Neural cell (in vitro differentiated cells): ENCODE measurements around the gene COQ10B. TPM values are rescaled to one million over a fixed set of nuclear protein-coding genes. Genes with fewer than 3 reads are reported as not detected.

ENCODE experiments used
- H2AFZ ChIP-seq: fragments of 200-600, 300-800 bp; sonication (generic), shearing (Covaris generic); 2 replicates; pipeline ENCODE4 v1.6.0; 2014; ENCODE audit warnings: low read depth, mild to moderate bottlenecking, antibody characterized with exemption, low read length, moderate library complexity
- H3F3A ChIP-seq: fragments of 200-600 bp; shearing (Covaris generic); 2 replicates; pipeline ENCODE4 v1.6.1; 2016; ENCODE audit warnings: mild to moderate bottlenecking, moderate library complexity, mixed read lengths, antibody characterized with exemption, low read length; ENCODE audit not compliant: insufficient read depth, poor library complexity, severe bottlenecking
- H3K27ac ChIP-seq: fragments of 200-600, 300-800 bp; sonication (generic), shearing (Covaris generic); 2 replicates; pipeline ENCODE4 v1.5.1; 2014; ENCODE audit warnings: mild to moderate bottlenecking, low read length, moderate library complexity
- H3K27me3 ChIP-seq: fragments of 300-800, 200-600 bp; sonication (generic), shearing (Covaris generic); 2 replicates; pipeline ENCODE4 v1.6.0; 2014; ENCODE audit warnings: mild to moderate bottlenecking, low read depth, low read length, moderate library complexity; ENCODE audit not compliant: insufficient read depth
- H3K36me3 ChIP-seq: fragments of 300-800, 200-600 bp; sonication (generic), shearing (Covaris generic); 2 replicates; pipeline ENCODE4 v1.5.1; 2014; ENCODE audit warnings: mild to moderate bottlenecking, antibody characterized with exemption, low read length, moderate library complexity; ENCODE audit not compliant: insufficient read depth
- H3K4me2 ChIP-seq: fragments of 300-800, 200-600 bp; sonication (generic), shearing (Covaris generic); 2 replicates; pipeline ENCODE4 v1.6.0; 2014; ENCODE audit warnings: mild to moderate bottlenecking, low read length
- H3K4me3 ChIP-seq: fragments of 300-800, 200-600 bp; sonication (generic), shearing (Covaris generic); 2 replicates; pipeline ENCODE4 v1.5.1; 2014; ENCODE audit warnings: mild to moderate bottlenecking, low read length, moderate library complexity
- H3K79me2 ChIP-seq: fragments of 200-600 bp; shearing (Covaris generic); replicated peaks from 2 replicates; pipeline ENCODE4 v1.6.0; 2014; ENCODE audit warnings: mild to moderate bottlenecking, low read length, moderate library complexity; ENCODE audit not compliant: insufficient read depth
- H3K9ac ChIP-seq: fragments of 300-800, 200-600 bp; sonication (generic), shearing (Covaris generic); 2 replicates; pipeline ENCODE4 v1.6.1; 2016; ENCODE audit warnings: mild to moderate bottlenecking, low read length, mixed read lengths
- H3K9me2 ChIP-seq: fragments of 200-600 bp; shearing (Covaris generic); 2 replicates; pipeline ENCODE4 v1.6.1; 2016; ENCODE audit warnings: mild to moderate bottlenecking, low read length, mixed read lengths; ENCODE audit not compliant: insufficient read depth
- H3K9me3 ChIP-seq: fragments of 200-600, 300-800 bp; sonication (generic), shearing (Covaris generic); 2 replicates; pipeline ENCODE4 v1.6.1; 2016; ENCODE audit warnings: mild to moderate bottlenecking, mixed run types, low read length, moderate library complexity, mixed read lengths
- H4K20me1 ChIP-seq: fragments of 200-600 bp; shearing (Covaris generic); 2 replicates; pipeline ENCODE4 v1.6.1; 2016; ENCODE audit warnings: mild to moderate bottlenecking, mixed run types; ENCODE audit not compliant: insufficient read depth
- EP300 ChIP-seq: fragments of 450-650 bp; conservative IDR thresholded peaks from 2 replicates; pipeline ENCODE4 v1.6.1; 2014; ENCODE audit warnings: antibody characterized with exemption, mild to moderate bottlenecking, moderate library complexity; ENCODE audit not compliant: poor library complexity, severe bottlenecking
- EZH2 ChIP-seq: fragments of 200-600, 300-800 bp; shearing (Covaris generic), sonication (generic); IDR thresholded peaks from 2 replicates; pipeline ENCODE4 v1.6.1; 2014; ENCODE audit warnings: antibody characterized with exemption, low read length, borderline replicate concordance, mild to moderate bottlenecking; ENCODE audit not compliant: insufficient read depth, poor library complexity, severe bottlenecking
- MXI1 ChIP-seq: fragments of 450-650 bp; conservative IDR thresholded peaks from 2 replicates; pipeline ENCODE4 v1.6.1; 2014; ENCODE audit warnings: antibody characterized with exemption, mild to moderate bottlenecking; ENCODE audit not compliant: poor library complexity, severe bottlenecking
- POLR2AphosphoS5 ChIP-seq: IDR thresholded peaks from 2 replicates; pipeline ENCODE4 v1.6.1; 2012
- RAD21 ChIP-seq: fragments of 450-650 bp; conservative IDR thresholded peaks from 2 replicates; pipeline ENCODE4 v1.6.1; 2014; ENCODE audit warnings: antibody characterized with exemption, mild to moderate bottlenecking, moderate library complexity
- SMC3 ChIP-seq: fragments of 450-650 bp; conservative IDR thresholded peaks from 2 replicates; pipeline ENCODE4 v1.6.1; 2014; ENCODE audit warnings: antibody characterized with exemption, mild to moderate bottlenecking, moderate library complexity; ENCODE audit not compliant: poor library complexity
- TAF1 ChIP-seq: IDR thresholded peaks from 2 replicates; pipeline ENCODE4 v1.6.1; 2012; ENCODE audit warnings: low read depth
- polyA plus RNA-seq: library from polyadenylated mRNA; depleted of rRNA; stranded (reverse); fragments of >200 nt; gene quantifications from 2 replicates; pipeline ENCODE4 v1.2.3, GENCODE V29; 2014
- TF ChIP-seq, protein P1 (sequence below): fragments of 450-650 bp; IDR thresholded peaks from 2 replicates; pipeline ENCODE4 v1.5.1; 2014; ENCODE audit warnings: antibody characterized with exemption, mild to moderate bottlenecking, moderate library complexity; ENCODE audit not compliant: poor library complexity, severe bottlenecking
- TF ChIP-seq, protein P2 (sequence below): IDR thresholded peaks from 2 replicates; pipeline ENCODE4 v1.6.1; 2012; ENCODE audit warnings: borderline replicate concordance

Gene COQ10B
- polyA plus RNA-seq, 1 donor from 2014 or later, result 28.4 TPM

DNA sequence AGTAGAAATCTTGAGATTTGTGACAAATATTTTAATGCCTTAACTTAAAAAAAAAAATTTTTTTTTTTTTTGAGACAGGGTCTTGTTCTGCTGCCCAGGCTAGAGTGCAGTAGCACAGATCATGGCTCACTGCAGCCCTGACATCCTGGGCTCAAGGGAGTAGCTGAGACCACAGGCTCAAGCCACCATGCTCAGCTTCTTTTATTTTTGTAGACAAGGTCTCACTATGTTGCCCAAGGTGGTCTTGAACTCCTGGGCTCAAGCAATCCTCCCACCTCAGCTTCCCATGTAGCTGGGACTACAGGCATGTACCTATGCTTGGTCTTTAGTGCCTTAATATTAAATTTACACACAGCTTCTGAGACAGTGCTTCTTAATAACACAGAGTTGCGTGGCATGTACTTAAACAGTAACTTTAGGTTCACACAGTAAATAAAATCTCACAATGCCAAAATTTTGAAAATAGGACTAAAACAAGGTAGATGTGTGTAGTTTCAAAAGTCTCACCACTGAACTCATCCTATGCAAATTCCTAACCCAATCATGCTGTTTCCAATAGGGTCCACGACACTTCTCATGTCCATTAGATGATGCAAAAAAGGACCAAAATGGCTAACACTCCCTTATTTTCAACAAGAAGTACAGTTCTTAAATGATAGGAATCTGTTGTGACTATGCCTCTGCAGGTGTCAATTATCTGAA lies 42.2 kb downstream of the COQ10B start:
- H3K79me2 ChIP-seq, result peaks cover 31% of the 10 kb centered on the region
- H3K27me3 ChIP-seq, result no peaks in the 10 kb centered on the region
- H3K9me3 ChIP-seq, result no peaks in the 10 kb centered on the region
- H3K9ac ChIP-seq, result no peak overlapping the region
- H3K36me3 ChIP-seq, result peaks cover 6% of the 10 kb centered on the region
- no peaks in the 10 kb centered on the region for H3K9me2 ChIP-seq
- no peaks in the 10 kb centered on the region for H3F3A ChIP-seq
- peak overlapping the region; percentile 96 for H3K4me3 ChIP-seq
- no peak overlapping the region for H3K27ac ChIP-seq
- no peak overlapping the region for H3K4me2 ChIP-seq
- TF ChIP-seq POLR2AphosphoS5 (no peak), RAD21 (no peak), EZH2 (no peak)
- no peaks in the 10 kb centered on the region for H4K20me1 ChIP-seq
- H2AFZ ChIP-seq, result no peak overlapping the region

GRCh38 chr2:197496695-197497094 lies 43.3 kb downstream of the COQ10B start:
- Histone ChIP-seq H3K4me2 (no peak overlapping the region), H4K20me1 (no peaks in the 10 kb centered on the region), H3K27me3 (no peaks in the 10 kb centered on the region), H3K4me3 (peak overlapping the region; percentile 96), H3K9ac (no peak overlapping the region), H3K27ac (no peak overlapping the region), H3K79me2 (peaks cover 36% of the 10 kb centered on the region), H3K36me3 (peaks cover 6% of the 10 kb centered on the region), H3F3A (no peaks in the 10 kb centered on the region), H2AFZ (no peak overlapping the region), H3K9me3 (no peaks in the 10 kb centered on the region), H3K9me2 (no peaks in the 10 kb centered on the region)
- TF ChIP-seq TAF1 (no peak), EP300 (no peak), SMC3 (no peak), EZH2 (no peak), MXI1 (no peak), RAD21 (no peak), POLR2AphosphoS5 (no peak)
- TF ChIP-seq, protein P1, sequence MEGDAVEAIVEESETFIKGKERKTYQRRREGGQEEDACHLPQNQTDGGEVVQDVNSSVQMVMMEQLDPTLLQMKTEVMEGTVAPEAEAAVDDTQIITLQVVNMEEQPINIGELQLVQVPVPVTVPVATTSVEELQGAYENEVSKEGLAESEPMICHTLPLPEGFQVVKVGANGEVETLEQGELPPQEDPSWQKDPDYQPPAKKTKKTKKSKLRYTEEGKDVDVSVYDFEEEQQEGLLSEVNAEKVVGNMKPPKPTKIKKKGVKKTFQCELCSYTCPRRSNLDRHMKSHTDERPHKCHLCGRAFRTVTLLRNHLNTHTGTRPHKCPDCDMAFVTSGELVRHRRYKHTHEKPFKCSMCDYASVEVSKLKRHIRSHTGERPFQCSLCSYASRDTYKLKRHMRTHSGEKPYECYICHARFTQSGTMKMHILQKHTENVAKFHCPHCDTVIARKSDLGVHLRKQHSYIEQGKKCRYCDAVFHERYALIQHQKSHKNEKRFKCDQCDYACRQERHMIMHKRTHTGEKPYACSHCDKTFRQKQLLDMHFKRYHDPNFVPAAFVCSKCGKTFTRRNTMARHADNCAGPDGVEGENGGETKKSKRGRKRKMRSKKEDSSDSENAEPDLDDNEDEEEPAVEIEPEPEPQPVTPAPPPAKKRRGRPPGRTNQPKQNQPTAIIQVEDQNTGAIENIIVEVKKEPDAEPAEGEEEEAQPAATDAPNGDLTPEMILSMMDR, result no peak
- TF ChIP-seq, protein P2, sequence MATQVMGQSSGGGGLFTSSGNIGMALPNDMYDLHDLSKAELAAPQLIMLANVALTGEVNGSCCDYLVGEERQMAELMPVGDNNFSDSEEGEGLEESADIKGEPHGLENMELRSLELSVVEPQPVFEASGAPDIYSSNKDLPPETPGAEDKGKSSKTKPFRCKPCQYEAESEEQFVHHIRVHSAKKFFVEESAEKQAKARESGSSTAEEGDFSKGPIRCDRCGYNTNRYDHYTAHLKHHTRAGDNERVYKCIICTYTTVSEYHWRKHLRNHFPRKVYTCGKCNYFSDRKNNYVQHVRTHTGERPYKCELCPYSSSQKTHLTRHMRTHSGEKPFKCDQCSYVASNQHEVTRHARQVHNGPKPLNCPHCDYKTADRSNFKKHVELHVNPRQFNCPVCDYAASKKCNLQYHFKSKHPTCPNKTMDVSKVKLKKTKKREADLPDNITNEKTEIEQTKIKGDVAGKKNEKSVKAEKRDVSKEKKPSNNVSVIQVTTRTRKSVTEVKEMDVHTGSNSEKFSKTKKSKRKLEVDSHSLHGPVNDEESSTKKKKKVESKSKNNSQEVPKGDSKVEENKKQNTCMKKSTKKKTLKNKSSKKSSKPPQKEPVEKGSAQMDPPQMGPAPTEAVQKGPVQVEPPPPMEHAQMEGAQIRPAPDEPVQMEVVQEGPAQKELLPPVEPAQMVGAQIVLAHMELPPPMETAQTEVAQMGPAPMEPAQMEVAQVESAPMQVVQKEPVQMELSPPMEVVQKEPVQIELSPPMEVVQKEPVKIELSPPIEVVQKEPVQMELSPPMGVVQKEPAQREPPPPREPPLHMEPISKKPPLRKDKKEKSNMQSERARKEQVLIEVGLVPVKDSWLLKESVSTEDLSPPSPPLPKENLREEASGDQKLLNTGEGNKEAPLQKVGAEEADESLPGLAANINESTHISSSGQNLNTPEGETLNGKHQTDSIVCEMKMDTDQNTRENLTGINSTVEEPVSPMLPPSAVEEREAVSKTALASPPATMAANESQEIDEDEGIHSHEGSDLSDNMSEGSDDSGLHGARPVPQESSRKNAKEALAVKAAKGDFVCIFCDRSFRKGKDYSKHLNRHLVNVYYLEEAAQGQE, result no peak
